ENCODE results near the gene CBLN3.

- TF ChIP-seq CTCF (IDR thresholded peaks at IDR 0.05; ENCODE audit: low read depth, low read length) (no peak), EZH2phosphoT487 (IDR thresholded peaks at IDR 0.05; ENCODE audit: low read depth) (no peak)
These were observed 1.5 kb upstream of the CBLN3 start for GRCh38 chr14:24430682-24431568.

Measured in OCI-LY3 (cell line).